ENCODE results near the gene SLC41A3.
"Not testable (repeated sequence)": the region's sequence is repeated elsewhere in the genome, so short reads cannot be mapped to it uniquely, and the experiment has no call there.

Gene SLC41A3

GRCh38 chr3:126084768-126085180 is 850 bp upstream of the SLC41A3 start:
- in situ Hi-C loops (cut with MboI; ENCODE audit: low sequenced_read_pairs), result no loop called here

DNA sequence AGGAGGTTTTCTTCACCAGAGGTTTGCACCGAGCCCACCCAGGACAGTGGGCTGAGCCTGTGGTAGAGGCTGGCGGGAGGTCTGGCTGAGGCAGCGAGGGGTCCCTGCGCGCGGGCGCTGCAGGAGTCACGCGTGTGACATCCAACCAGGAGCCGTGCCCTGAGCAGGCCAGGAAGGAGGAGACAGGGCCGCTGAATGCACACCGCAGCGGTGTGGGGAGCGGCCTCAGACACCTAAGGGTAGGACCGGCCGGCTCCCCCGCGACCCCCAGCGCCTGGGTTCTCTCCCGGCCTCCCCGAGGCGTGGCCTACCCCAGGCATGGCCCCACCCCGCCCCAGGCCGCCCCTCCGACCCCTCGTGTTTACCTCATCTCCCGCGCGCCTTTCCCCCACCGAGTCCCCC is 412 bp downstream of the SLC41A3 start:
- in situ Hi-C loops (cut with MboI; ENCODE audit: low sequenced_read_pairs), result no loop called here

GRCh38 chr3:126083138-126083445 is 832 bp downstream of the SLC41A3 start:
- in situ Hi-C loops (cut with MboI; ENCODE audit: low sequenced_read_pairs), result no loop called here

GRCh38 chr3:126082362-126083137 is 1.4 kb downstream of the SLC41A3 start:
- in situ Hi-C loops (cut with MboI; ENCODE audit: low sequenced_read_pairs), result no loop called here

DNA sequence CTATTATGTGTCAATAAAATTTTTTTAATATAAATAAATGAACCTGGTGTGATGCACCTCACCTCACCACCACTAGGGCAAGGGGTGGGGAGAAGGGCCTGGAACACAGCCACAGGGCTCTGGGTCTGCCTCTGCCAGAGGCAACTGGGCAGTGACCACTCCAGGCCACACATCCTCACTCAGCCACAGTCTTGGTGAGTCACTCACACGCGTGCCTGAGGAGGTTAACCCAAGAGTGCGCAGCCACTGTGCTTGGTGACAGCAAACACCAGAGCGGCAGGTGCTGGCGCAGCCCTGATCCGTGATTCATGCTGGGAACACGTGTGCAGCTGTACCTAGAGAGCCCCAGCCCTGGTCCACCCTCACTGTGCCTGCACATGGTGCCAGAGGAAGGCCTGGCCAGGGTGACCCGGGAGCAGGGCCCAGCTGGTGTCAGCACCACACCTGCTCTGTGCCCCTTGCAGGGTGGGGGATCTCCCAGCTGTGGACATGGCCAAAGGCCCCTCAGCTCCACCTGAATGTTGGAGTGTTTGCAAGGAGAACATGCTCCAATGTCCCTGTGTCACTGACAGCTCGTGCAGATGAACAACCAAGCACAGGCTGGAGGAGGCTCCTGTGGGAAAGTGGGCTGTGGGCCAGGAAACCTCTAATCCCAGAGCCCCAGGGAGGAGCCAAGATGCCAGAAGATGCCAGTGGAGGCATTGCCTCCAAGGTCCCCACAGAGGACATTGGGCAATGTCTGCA is 2.1 kb downstream of the SLC41A3 start:
- in situ Hi-C loops (cut with MboI; ENCODE audit: low sequenced_read_pairs), result no loop called here

GRCh38 chr3:126080970-126081369 is 3.0 kb downstream of the SLC41A3 start:
- in situ Hi-C loops (cut with MboI; ENCODE audit: low sequenced_read_pairs), result no loop called here

- in situ Hi-C loops (cut with MboI; ENCODE audit: low sequenced_read_pairs), result no loop called here
Measured at GRCh38 chr3:126078866-126079265, 5.1 kb downstream of the SLC41A3 start.

DNA sequence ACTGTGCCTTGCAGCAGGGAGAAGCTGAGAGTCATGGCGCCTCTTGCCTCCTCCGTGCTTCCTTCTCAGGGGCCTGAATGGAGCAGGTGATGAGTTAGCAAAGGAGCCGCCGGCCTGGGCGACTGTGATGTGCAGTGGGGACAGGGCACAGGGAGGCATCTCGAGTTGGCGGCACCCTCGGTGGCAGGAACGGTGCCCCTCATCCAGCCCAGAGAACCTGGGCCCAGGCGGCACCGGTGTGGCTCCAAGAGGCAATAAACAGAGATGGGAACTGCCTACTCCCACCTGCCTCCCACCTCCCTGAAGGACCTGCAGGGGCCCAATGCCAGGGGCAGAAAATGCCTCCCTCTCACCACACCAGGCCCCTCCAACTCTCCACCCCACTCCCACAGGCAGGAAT is 6.2 kb downstream of the SLC41A3 start:
- in situ Hi-C loops (cut with MboI; ENCODE audit: low sequenced_read_pairs), result no loop called here

DNA sequence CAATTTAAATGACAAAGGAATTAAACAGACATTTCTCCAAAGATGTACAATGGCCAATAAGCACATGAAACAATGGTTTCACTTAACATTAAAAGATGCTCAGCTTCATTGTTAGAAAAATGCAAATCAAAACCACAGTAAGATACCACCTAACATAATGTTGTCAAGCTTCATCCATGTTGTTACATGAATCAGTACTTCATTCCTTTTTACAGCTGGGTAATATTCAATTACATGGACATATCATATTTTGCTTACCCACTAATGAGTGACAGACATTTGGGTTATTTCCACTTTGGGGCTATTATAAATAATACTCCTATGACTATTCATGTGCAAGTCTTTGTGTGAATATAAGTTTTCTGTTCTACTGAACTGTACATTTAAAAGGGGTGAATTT is 7.8 kb downstream of the SLC41A3 start:
- in situ Hi-C loops (cut with MboI; ENCODE audit: low sequenced_read_pairs), result no loop called here

DNA sequence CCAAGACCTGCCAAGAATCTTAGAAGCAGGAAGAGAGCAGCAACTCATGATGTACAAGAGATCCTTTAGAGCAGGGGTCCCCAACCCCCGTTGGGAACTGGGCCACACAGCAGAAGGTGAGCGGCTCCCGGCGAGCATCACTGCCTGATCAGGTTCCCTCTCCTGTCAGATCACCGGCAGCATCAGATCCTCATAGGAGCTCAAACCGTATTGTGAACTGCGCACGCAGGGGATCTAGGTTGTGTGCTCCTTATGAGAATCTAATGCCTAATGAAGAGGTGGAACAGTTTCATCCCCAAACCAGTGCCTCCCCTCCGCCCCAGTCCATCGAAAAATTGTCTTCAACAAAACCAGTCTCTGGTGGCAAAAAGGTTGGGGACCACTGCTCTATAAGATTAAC is 13.8 kb downstream of the SLC41A3 start:
- in situ Hi-C loops (cut with MboI; ENCODE audit: low sequenced_read_pairs), result no loop called here

- in situ Hi-C loops (cut with MboI; ENCODE audit: low sequenced_read_pairs), result no loop called here
Measured at GRCh38 chr3:126067959-126068358, 16.0 kb downstream of the SLC41A3 start.

GRCh38 chr3:126066676-126067075 is 17.2 kb downstream of the SLC41A3 start:
- in situ Hi-C loops (cut with MboI; ENCODE audit: low sequenced_read_pairs), result not testable (repeated sequence)

DNA sequence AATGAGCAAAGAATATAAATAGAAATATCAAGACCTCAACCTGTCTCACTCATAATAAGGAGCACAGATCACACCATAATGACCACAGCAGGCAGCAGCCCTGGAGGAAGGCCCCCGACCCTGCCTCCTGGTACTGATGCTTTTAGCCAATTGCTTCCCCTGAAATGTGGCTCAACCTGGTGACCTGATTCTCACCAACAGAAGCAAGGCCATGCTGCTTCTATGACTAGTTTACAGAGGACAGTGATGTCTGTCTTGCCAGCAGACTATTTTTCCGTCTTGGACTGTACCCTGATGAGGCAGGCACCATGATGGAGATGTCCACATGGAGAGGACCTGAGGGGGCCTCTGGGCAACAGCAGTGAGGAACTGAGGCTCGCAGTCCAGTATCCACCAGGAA is 18.0 kb downstream of the SLC41A3 start:
- in situ Hi-C loops (cut with MboI; ENCODE audit: low sequenced_read_pairs), result no loop called here

GRCh38 chr3:126064627-126065258 is 19.2 kb downstream of the SLC41A3 start:
- in situ Hi-C loops (cut with MboI; ENCODE audit: low sequenced_read_pairs), result no loop called here

DNA sequence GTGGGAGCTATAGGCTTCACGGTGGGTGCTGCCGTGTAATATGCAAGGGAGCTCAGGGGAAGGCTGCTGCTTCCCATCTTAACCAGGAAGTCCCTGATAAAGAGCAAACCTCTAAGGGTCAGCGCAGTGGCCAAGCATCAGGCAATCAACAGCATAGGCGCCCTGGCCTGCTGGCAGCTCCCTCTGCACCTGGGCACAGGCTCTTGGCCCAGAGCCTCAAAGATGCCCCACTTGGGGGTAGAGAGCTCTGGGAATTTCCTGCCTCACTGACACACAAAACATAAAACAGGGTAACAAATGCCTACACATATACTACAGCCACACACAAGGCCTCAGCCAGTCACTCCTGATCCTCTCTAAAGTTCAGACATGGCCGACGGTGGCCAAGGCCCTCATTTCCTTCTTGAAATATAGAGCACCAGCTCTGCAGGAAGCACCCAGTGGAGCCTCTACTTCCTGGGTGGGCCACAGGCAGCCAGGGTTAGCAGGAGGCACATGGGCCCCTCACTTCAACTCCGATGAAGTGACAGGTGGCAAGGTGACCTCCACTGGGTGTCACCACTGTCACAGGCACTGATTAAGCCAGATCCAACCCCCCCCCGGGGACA is 20.5 kb downstream of the SLC41A3 start:
- in situ Hi-C loops (cut with MboI; ENCODE audit: low sequenced_read_pairs), result no loop called here

- in situ Hi-C loops (cut with MboI; ENCODE audit: low sequenced_read_pairs), result no loop called here
Measured at GRCh38 chr3:126061301-126062032, 22.5 kb downstream of the SLC41A3 start.

- in situ Hi-C loops (cut with MboI; ENCODE audit: low sequenced_read_pairs), result no loop called here
Measured at GRCh38 chr3:126060613-126061145, 23.2 kb downstream of the SLC41A3 start.

DNA sequence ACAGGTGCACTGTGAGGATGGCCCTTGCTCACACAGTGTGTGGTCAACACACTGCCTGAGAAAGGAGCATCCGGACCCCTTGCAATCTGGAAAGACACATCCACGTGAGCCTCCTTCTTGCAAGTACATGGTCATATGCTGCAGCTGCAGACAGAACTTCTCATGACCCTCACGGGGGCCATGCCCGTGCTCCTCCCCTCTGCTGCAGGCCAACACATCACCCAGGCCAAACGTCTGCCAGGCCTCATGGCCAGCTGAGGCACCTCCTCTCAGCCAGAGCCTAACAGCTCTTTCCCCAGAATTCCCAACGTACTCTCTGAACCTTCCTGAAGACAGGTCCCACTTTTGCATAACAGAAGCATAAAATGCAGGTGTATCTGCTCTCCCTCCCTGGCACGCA is 25.3 kb downstream of the SLC41A3 start:
- in situ Hi-C loops (cut with MboI; ENCODE audit: low sequenced_read_pairs), result no loop called here

DNA sequence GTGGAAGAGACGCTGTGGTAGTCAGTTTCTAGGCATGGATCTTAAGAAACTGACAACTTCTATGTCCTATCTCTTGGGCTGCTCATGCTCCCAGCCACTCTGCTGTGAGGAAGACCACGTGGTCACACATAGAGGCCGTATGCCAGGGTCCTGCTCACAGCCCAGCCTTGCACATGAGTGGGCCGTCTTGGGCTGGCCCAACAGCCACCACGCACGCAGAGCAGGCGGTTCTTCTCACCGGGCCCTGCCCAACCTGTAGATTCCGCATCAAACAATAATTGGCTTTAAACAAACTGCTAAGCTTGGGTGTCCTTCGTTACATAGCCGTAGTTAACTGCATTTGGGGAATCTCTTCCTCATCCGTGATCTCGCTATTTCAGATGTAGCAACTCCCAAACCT is 26.0 kb downstream of the SLC41A3 start:
- in situ Hi-C loops (cut with MboI; ENCODE audit: low sequenced_read_pairs), result no loop called here

GRCh38 chr3:126057501-126057819 is 26.5 kb downstream of the SLC41A3 start:
- in situ Hi-C loops (cut with MboI; ENCODE audit: low sequenced_read_pairs), result no loop called here

Measured in hTERT RPE-1 (cell line).